ENCODE data around the gene CDC25B. TPM values are rescaled to one million over a fixed set of nuclear protein-coding genes. Genes with fewer than 3 reads are reported as not detected.
A peak's percentile ranks its signal among the peaks of the same experiment; 100 is the strongest.

CDC25B gene
- total and polyA plus RNA-seq, 2 of the 13 experiments (the other 11 are each of a cell fraction or from before 2014, with no cell fraction given), result 14.5 to 19.4 TPM

GRCh38 chr20:3795511-3796468 lies at the start of gene CDC25B (continued):
- TF ChIP-seq, protein P1, sequence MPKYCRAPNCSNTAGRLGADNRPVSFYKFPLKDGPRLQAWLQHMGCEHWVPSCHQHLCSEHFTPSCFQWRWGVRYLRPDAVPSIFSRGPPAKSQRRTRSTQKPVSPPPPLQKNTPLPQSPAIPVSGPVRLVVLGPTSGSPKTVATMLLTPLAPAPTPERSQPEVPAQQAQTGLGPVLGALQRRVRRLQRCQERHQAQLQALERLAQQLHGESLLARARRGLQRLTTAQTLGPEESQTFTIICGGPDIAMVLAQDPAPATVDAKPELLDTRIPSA (CRISPR knock-in tag; IDR thresholded peaks at IDR 0.05; ENCODE audit: borderline replicate concordance), result no peak
- no peak for TF ChIP-seq SUZ12 (IDR thresholded peaks at IDR 0.05; ENCODE audit: low read depth, low read length)
- TF ChIP-seq ATF7-NPFF (CRISPR knock-in tag; IDR thresholded peaks at IDR 0.05; ENCODE audit: low read depth), result no peak; the same call in none of the 2 replicates
- no peak for TF ChIP-seq HDAC6 (IDR thresholded peaks at IDR 0.05; ENCODE audit: low read depth, low read length)
- TF ChIP-seq, protein P2, sequence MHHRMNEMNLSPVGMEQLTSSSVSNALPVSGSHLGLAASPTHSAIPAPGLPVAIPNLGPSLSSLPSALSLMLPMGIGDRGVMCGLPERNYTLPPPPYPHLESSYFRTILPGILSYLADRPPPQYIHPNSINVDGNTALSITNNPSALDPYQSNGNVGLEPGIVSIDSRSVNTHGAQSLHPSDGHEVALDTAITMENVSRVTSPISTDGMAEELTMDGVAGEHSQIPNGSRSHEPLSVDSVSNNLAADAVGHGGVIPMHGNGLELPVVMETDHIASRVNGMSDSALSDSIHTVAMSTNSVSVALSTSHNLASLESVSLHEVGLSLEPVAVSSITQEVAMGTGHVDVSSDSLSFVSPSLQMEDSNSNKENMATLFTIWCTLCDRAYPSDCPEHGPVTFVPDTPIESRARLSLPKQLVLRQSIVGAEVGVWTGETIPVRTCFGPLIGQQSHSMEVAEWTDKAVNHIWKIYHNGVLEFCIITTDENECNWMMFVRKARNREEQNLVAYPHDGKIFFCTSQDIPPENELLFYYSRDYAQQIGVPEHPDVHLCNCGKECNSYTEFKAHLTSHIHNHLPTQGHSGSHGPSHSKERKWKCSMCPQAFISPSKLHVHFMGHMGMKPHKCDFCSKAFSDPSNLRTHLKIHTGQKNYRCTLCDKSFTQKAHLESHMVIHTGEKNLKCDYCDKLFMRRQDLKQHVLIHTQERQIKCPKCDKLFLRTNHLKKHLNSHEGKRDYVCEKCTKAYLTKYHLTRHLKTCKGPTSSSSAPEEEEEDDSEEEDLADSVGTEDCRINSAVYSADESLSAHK (CRISPR knock-in tag; IDR thresholded peaks at IDR 0.05; ENCODE audit: borderline replicate concordance), result no peak
- no peak for TF ChIP-seq ZFYVE20 (CRISPR knock-in tag; IDR thresholded peaks at IDR 0.05; ENCODE audit: borderline replicate concordance, low read depth)
- TF ChIP-seq SKIL (CRISPR knock-in tag; IDR thresholded peaks at IDR 0.05; ENCODE audit: borderline replicate concordance), result peak; percentile 34; the same call in 1 of the 2 replicates
- peak; percentile 66; the same call in 1 of the 2 replicates for TF ChIP-seq ZSCAN31 (CRISPR knock-in tag; IDR thresholded peaks at IDR 0.05; ENCODE audit: low read depth)
- TF ChIP-seq PAF1 (CRISPR knock-in tag; IDR thresholded peaks at IDR 0.05), result no peak
- peak; percentile 11; the same call in 1 of the 2 replicates for TF ChIP-seq MTERF4 (CRISPR knock-in tag; IDR thresholded peaks at IDR 0.05)
- no peak for TF ChIP-seq ZBTB21 (CRISPR knock-in tag; IDR thresholded peaks at IDR 0.05)
- peak; percentile 75; the same call in 1 of the 2 replicates for TF ChIP-seq NFKB2 (CRISPR knock-in tag; IDR thresholded peaks at IDR 0.05; ENCODE audit: borderline replicate concordance)
- TF ChIP-seq ZNF343 (CRISPR knock-in tag; IDR thresholded peaks at IDR 0.05), result no peak; the same call in 1 of the 2 replicates
- TF ChIP-seq ZNF12 (CRISPR knock-in tag; IDR thresholded peaks at IDR 0.05), result no peak
- TF ChIP-seq NR2F2 (IDR thresholded peaks at IDR 0.05; ENCODE audit: borderline replicate concordance, low read depth), result peak; percentile 13; the same call in 1 of the 2 replicates
- TF ChIP-seq ZNF605 (CRISPR knock-in tag; IDR thresholded peaks at IDR 0.05), result peak; percentile 93
- TF ChIP-seq ZNF292 (CRISPR knock-in tag; IDR thresholded peaks at IDR 0.05; ENCODE audit: borderline replicate concordance, low read depth), result peak; percentile 82; the same call in 1 of the 2 replicates
- peak; percentile 84 for TF ChIP-seq HOXA3 (CRISPR knock-in tag; IDR thresholded peaks at IDR 0.05)
- TF ChIP-seq POLR2AphosphoS5 (IDR thresholded peaks at IDR 0.05; ENCODE audit: low read depth, low read length), result peak; percentile 66
- no peak for TF ChIP-seq GTF2F1 (IDR thresholded peaks at IDR 0.05; ENCODE audit: low read length)
- TF ChIP-seq MIER2 (CRISPR knock-in tag; IDR thresholded peaks at IDR 0.05), result no peak
- TF ChIP-seq ZZZ3 (CRISPR knock-in tag; IDR thresholded peaks at IDR 0.05; ENCODE audit: borderline replicate concordance), result peak; percentile 58; the same call in 1 of the 2 replicates
- peak; percentile 71; the same call in 1 of the 2 replicates for TF ChIP-seq ZBTB7A (CRISPR knock-in tag; IDR thresholded peaks at IDR 0.05)
- TF ChIP-seq HMG20A (CRISPR knock-in tag; IDR thresholded peaks at IDR 0.05; ENCODE audit: borderline replicate concordance), result no peak

All from HepG2 (cell line).